ENCODE results near the gene PBX3. TPM values are rescaled to one million over a fixed set of nuclear protein-coding genes. Genes with fewer than 3 reads are reported as not detected.

The PBX3 gene
- total RNA-seq, 4 donors from 2014 or later: 7.7 to 83.3 (median 12.1) TPM

- H3K9me3 ChIP-seq: no peaks in the 10 kb centered on the region
- H3K27ac ChIP-seq: peak overlapping the region; percentile 23 to 59 (median 54)
- DNase-seq: peak in 2 of 3 donors; percentile 68 to 75
- H3K27me3 ChIP-seq: no peaks in the 10 kb centered on the region
- H3K4me1 ChIP-seq: no peaks in the 10 kb centered on the region
- TF ChIP-seq, protein P1, sequence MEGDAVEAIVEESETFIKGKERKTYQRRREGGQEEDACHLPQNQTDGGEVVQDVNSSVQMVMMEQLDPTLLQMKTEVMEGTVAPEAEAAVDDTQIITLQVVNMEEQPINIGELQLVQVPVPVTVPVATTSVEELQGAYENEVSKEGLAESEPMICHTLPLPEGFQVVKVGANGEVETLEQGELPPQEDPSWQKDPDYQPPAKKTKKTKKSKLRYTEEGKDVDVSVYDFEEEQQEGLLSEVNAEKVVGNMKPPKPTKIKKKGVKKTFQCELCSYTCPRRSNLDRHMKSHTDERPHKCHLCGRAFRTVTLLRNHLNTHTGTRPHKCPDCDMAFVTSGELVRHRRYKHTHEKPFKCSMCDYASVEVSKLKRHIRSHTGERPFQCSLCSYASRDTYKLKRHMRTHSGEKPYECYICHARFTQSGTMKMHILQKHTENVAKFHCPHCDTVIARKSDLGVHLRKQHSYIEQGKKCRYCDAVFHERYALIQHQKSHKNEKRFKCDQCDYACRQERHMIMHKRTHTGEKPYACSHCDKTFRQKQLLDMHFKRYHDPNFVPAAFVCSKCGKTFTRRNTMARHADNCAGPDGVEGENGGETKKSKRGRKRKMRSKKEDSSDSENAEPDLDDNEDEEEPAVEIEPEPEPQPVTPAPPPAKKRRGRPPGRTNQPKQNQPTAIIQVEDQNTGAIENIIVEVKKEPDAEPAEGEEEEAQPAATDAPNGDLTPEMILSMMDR (IDR thresholded peaks at IDR 0.05): no peak
- no peak for TF ChIP-seq POLR2A (IDR thresholded peaks at IDR 0.05)
- no peaks in the 10 kb centered on the region for H3K36me3 ChIP-seq
- H3K4me3 ChIP-seq: peak overlapping the region in 3 of 4 donors; percentile 23 to 32 (median 26)
Measured at GRCh38 chr9:125829743-125830142, 82.6 kb downstream of the PBX3 start.

GRCh38 chr9:125831054-125831453 is 83.9 kb downstream of the PBX3 start:
- H3K27me3 ChIP-seq: no peaks in the 10 kb centered on the region
- no peak overlapping the region for H3K4me3 ChIP-seq
- H3K36me3 ChIP-seq: no peaks in the 10 kb centered on the region
- DNase-seq: no peak
- H3K4me1 ChIP-seq: no peaks in the 10 kb centered on the region
- no peak overlapping the region for H3K27ac ChIP-seq
- TF ChIP-seq, protein P1 (IDR thresholded peaks at IDR 0.05): no peak
- TF ChIP-seq POLR2A (IDR thresholded peaks at IDR 0.05): no peak
- H3K9me3 ChIP-seq: no peaks in the 10 kb centered on the region

DNA sequence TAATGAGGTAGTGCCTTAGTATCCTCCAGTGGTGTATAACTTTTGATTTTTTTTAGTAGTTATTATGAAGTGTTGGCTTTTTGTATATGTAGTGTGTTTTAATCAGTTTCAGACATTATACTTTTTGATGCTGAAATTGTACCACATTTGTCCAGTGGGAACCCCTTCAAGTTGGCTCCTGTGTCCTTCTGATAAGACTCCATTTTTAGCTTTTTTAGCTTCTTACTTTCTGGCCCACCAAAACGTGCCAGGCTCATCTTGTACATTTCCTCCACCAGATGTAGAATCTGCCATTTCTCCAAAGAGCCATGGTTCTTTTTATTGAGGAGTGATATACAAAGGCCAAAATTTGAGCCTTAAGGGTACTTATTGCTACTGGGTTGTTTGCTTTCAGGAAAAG is 84.4 kb downstream of the PBX3 start:
- DNase-seq: no peak
- TF ChIP-seq, protein P1 (IDR thresholded peaks at IDR 0.05): no peak
- no peak for TF ChIP-seq POLR2A (IDR thresholded peaks at IDR 0.05)
- Histone ChIP-seq H3K4me3 (no peak overlapping the region), H3K36me3 (no peaks in the 10 kb centered on the region), H3K27me3 (no peaks in the 10 kb centered on the region), H3K4me1 (no peaks in the 10 kb centered on the region), H3K27ac (no peak overlapping the region), H3K9me3 (no peaks in the 10 kb centered on the region)

- H3K4me1 ChIP-seq: no peaks in the 10 kb centered on the region
- H3K4me3 ChIP-seq: no peak overlapping the region
- TF ChIP-seq, protein P1 (IDR thresholded peaks at IDR 0.05): no peak
- no peak for TF ChIP-seq POLR2A (IDR thresholded peaks at IDR 0.05)
Measured at GRCh38 chr9:125835655-125836054, 88.5 kb downstream of the PBX3 start.

DNA sequence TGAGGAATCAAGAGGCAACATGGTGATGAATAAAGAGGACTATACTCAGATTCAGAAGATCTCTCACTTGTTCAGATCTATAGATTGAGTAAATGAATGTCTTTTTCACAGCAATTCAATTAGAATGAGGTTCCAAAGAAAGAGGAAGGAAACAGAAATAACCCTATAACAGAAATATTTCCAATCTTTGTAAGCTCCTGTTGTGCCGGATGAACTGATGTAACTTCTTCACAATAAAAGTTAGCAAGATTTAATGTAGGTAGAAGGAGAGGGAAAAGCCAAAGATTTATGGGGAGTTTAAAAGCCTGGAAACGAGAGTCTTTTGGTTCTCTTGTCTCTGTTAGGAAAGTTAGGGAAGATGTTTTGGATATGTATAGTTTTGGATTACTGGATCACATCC is 92.1 kb downstream of the PBX3 start:
- H3K27me3 ChIP-seq: no peaks in the 10 kb centered on the region
- TF ChIP-seq POLR2A (IDR thresholded peaks at IDR 0.05): no peak
- TF ChIP-seq, protein P1 (IDR thresholded peaks at IDR 0.05): no peak
- H3K27ac ChIP-seq: no peak overlapping the region
- no peak overlapping the region for H3K4me3 ChIP-seq
- no peak for DNase-seq
- H3K36me3 ChIP-seq: no peaks in the 10 kb centered on the region
- peaks cover 0 to 4% (median 0%) of the 10 kb centered on the region in 4 donors for H3K4me1 ChIP-seq
- H3K9me3 ChIP-seq: no peaks in the 10 kb centered on the region

More at GRCh38 chr9:125835655-125836054, 88.5 kb downstream of the PBX3 start:
- H3K36me3 ChIP-seq: no peaks in the 10 kb centered on the region
- no peaks in the 10 kb centered on the region for H3K9me3 ChIP-seq
- no peaks in the 10 kb centered on the region for H3K27me3 ChIP-seq
- no peak for DNase-seq
- H3K27ac ChIP-seq: no peak overlapping the region

- TF ChIP-seq POLR2A (IDR thresholded peaks at IDR 0.05): no peak
- TF ChIP-seq, protein P1 (IDR thresholded peaks at IDR 0.05): no peak
- no peak overlapping the region for H3K27ac ChIP-seq
- DNase-seq: no peak
- H3K27me3 ChIP-seq: no peaks in the 10 kb centered on the region
- no peaks in the 10 kb centered on the region for H3K9me3 ChIP-seq
- H3K4me3 ChIP-seq: no peak overlapping the region
- no peaks in the 10 kb centered on the region for H3K36me3 ChIP-seq
- peaks cover 0 to 4% (median 0%) of the 10 kb centered on the region in 4 donors for H3K4me1 ChIP-seq
Measured at GRCh38 chr9:125841444-125841843, 94.3 kb downstream of the PBX3 start.
